Tongue (tissue), 2 donors: Measurements from ENCODE around the gene GALNS. TPM values are rescaled to one million over a fixed set of nuclear protein-coding genes. Genes with fewer than 3 reads are reported as not detected.

ENCODE experiments used
- DNase-seq: peaks from one replicate; pipeline ENCODE4 v3.0.0-alpha.2; 2015
- total RNA-seq: library from RNA; depleted of rRNA; stranded (reverse); fragments of >200 nt; gene quantifications from one replicate; pipeline ENCODE4 v1.2.3, GENCODE V29; 2014

GALNS gene
- total RNA-seq, 1 donor from 2014 or later = 18.4 TPM

- DNase-seq = peak; percentile 70
Measured at GRCh38 chr16:88888461-88889387, 32.0 kb upstream of the GALNS start.

GRCh38 chr16:88888057-88888456 lies 31.3 kb upstream of the GALNS start:
- DNase-seq = no peak

- peak; percentile 94 for DNase-seq
Measured at GRCh38 chr16:88886845-88887521, 30.2 kb upstream of the GALNS start.

GRCh38 chr16:88886420-88886844 lies 29.7 kb upstream of the GALNS start:
- peak; percentile 62 for DNase-seq

- DNase-seq = no peak
Measured at GRCh38 chr16:88885693-88886280, 29.0 kb upstream of the GALNS start.

GRCh38 chr16:88884569-88885271 lies 28.0 kb upstream of the GALNS start:
- DNase-seq = no peak

GRCh38 chr16:88883946-88884345 lies 27.2 kb upstream of the GALNS start:
- peak; percentile 85 for DNase-seq

GRCh38 chr16:88883117-88883895 lies 26.6 kb upstream of the GALNS start:
- no peak for DNase-seq

- DNase-seq = no peak
Measured at GRCh38 chr16:88882358-88883030, 25.7 kb upstream of the GALNS start.

- DNase-seq = no peak
Measured at GRCh38 chr16:88881675-88882357, 25.1 kb upstream of the GALNS start.

GRCh38 chr16:88881007-88881615 lies 24.4 kb upstream of the GALNS start:
- peak; percentile 45 for DNase-seq

- DNase-seq = no peak
Measured at GRCh38 chr16:88880226-88881006, 23.7 kb upstream of the GALNS start.

- DNase-seq = no peak
Measured at GRCh38 chr16:88879788-88880055, 23.0 kb upstream of the GALNS start.

- peak; percentile 56 for DNase-seq
Measured at GRCh38 chr16:88878967-88879787, 22.4 kb upstream of the GALNS start.

- DNase-seq = no peak
Measured at GRCh38 chr16:88878356-88878755, 21.6 kb upstream of the GALNS start.

- DNase-seq = no peak
Measured at GRCh38 chr16:88877564-88878289, 21.0 kb upstream of the GALNS start.

- DNase-seq = no peak
Measured at GRCh38 chr16:88876942-88877526, 20.3 kb upstream of the GALNS start.
